Stomach (tissue), 9 donors: ENCODE results near the gene CBX4. TPM values are rescaled to one million over a fixed set of nuclear protein-coding genes. Genes with fewer than 3 reads are reported as not detected.

Source experiments
- DNase-seq, 2 donors: peaks; one replicate each; pipeline versions ENCODE4 v3.0.0 to v3.0.0-alpha.2; 2013 to 2019
- H3K27ac ChIP-seq, 5 donors: fragments of 200-600 bp in 4 of 5; sonication (generic) in 4 of 5; one replicate each; pipeline ENCODE4 v1.5.1; 2013 to 2019; ENCODE audit warnings: mild to moderate bottlenecking in 1 of 5, moderate library complexity in 1 of 5
- H3K27me3 ChIP-seq, 3 donors: fragments of 200-600 bp; sonication (generic); one replicate each; pipeline ENCODE4 v1.5.1; 2017 to 2019; ENCODE audit warnings: mixed run types in 1 of 3
- H3K36me3 ChIP-seq, 4 donors: fragments of 200-600 bp; sonication (generic); 1 replicate in 3 of 4; 2 replicates in 1 of 4; pipeline ENCODE4 v1.5.1; 2016 to 2019
- H3K4me1 ChIP-seq, 4 donors: fragments of 200-600 bp; sonication (generic); one replicate each; pipeline ENCODE4 v1.5.1; 2016 to 2019
- H3K4me3 ChIP-seq, 4 donors: fragments of 200-600 bp; sonication (generic) in 3 of 4; one replicate each; pipeline ENCODE4 v1.5.1; 2016 to 2019; ENCODE audit warnings: mild to moderate bottlenecking in 1 of 4
- H3K9me3 ChIP-seq, 4 donors: fragments of 200-600 bp; sonication (generic); one replicate each; pipeline ENCODE4 v1.5.1; 2016 to 2019
- CTCF ChIP-seq, 7 experiments: fragments of 450-650 bp in 4 of 7; fragments of 200-600 bp in 3 of 7; sonication (generic) in 3 of 7; IDR thresholded peaks; one replicate each; pipeline ENCODE4 v1.5.1; 2016 to 2019; ENCODE audit warnings: antibody characterized with exemption in 7 of 7, control low read depth in 2 of 7, mild to moderate bottlenecking in 1 of 7
- EP300 ChIP-seq: sonication (generic); formaldehyde crosslinking; IDR thresholded peaks from one replicate; pipeline ENCODE4 v1.6.1; 2017; ENCODE audit warnings: antibody characterized with exemption
- POLR2A ChIP-seq, 4 donors: fragments of 450-650 bp; IDR thresholded peaks; one replicate each; pipeline ENCODE4 v1.6.1; 2016; ENCODE audit warnings: antibody characterized with exemption in 4 of 4, control low read depth in 2 of 4, mild to moderate bottlenecking in 1 of 4, moderate library complexity in 1 of 4
- POLR2AphosphoS5 ChIP-seq, 3 donors: sonication (generic); formaldehyde crosslinking; IDR thresholded peaks; one replicate each; pipeline ENCODE4 v1.6.1; 2016; ENCODE audit warnings: antibody characterized with exemption in 3 of 3
- WGBS, 5 donors: extraction: QIAGEN DNeasy Blood & Tissue Kit in 3 of 5; methylation state at CpG; one replicate each; pipeline versions ENCODE4 v1.1.5 to v1.1.7; 2013 to 2018; 5-methylcytosine and 5-hydroxymethylcytosine counted together
- intact Hi-C: fragments of 100-400 bp; cut with DNase I; formaldehyde crosslinking; loops from one replicate; pipeline ENCODE4 v1.15.1; 2023; ENCODE audit warnings: low total_unique reads
- polyA plus RNA-seq, 3 donors: library from polyadenylated mRNA; stranded (reverse); fragments of 200-250 nt; gene quantifications; one replicate each; pipeline ENCODE4 v1.2.3, GENCODE V29; 2013
- total RNA-seq, 5 donors: library from RNA; depleted of rRNA; stranded (reverse); fragments of >200 nt; gene quantifications; one replicate each; pipeline versions ENCODE4 v1.1.0 to v1.2.3, GENCODE V29; 2014 to 2016
- donor health status: healthy with polysubstance abuse.
- donor health status: Bipolar disorder and iron deficiency.
- donor health status: healthy.

Gene CBX4
- total and polyA plus RNA-seq, 8 donors = 1.8 to 10.6 (median 8.3) TPM

- DNase-seq = peak in 1 of 2 donors; percentile 82
- Histone ChIP-seq H3K4me1 (peaks cover 34 to 83% (median 78%) of the 10 kb centered on the region in 4 donors), H3K36me3 (no peaks in the 10 kb centered on the region), H3K27ac (no peak overlapping the region), H3K9me3 (no peaks in the 10 kb centered on the region), H3K27me3 (peaks cover 74 to 83% (median 82%) of the 10 kb centered on the region in 3 donors), H3K4me3 (peak overlapping the region in 3 of 4 donors; percentile 14 to 42 (median 20))
- TF ChIP-seq EP300 = no peak
- no peak for TF ChIP-seq CTCF (IDR thresholded peaks at IDR 0.05)
- TF ChIP-seq POLR2AphosphoS5 (IDR thresholded peaks at IDR 0.05) = no peak
- no peak for TF ChIP-seq POLR2A (IDR thresholded peaks at IDR 0.05)
- 0 to 3% (median 2%) methylated on average over 36 to 44 of the region's 44 CpGs for WGBS, 5 donors
- intact Hi-C loops = loop anchor here (10.0 kb wide), 2 partner anchors 114 to 194 kb away; no protein-coding TSS in a partner anchor
Observed at GRCh38 chr17:79800325-79801155, 38.7 kb downstream of the CBX4 start.

GRCh38 chr17:79799538-79800324, 39.5 kb downstream of the CBX4 start:
- H3K36me3 ChIP-seq = peaks cover 0 to 7% (median 3%) of the 10 kb centered on the region in 4 donors
- intact Hi-C loops = loop anchor here (5.0 to 10.0 kb wide), 3 partner anchors 38 to 195 kb away; partner anchors contain the start of gene CBX4
- H3K9me3 ChIP-seq = no peaks in the 10 kb centered on the region
- peaks cover 68 to 81% (median 74%) of the 10 kb centered on the region in 3 donors for H3K27me3 ChIP-seq
- H3K27ac ChIP-seq = no peak overlapping the region
- no peak for TF ChIP-seq CTCF (IDR thresholded peaks at IDR 0.05)
- no peak for TF ChIP-seq POLR2AphosphoS5 (IDR thresholded peaks at IDR 0.05)
- TF ChIP-seq POLR2A (IDR thresholded peaks at IDR 0.05) = no peak
- no peak for TF ChIP-seq EP300
- peaks cover 34 to 82% (median 77%) of the 10 kb centered on the region in 4 donors for H3K4me1 ChIP-seq
- WGBS, 5 donors = 5 to 8% (median 7%) methylated on average over 31 of the region's 31 CpGs
- no peak for DNase-seq
- no peak overlapping the region for H3K4me3 ChIP-seq

GRCh38 chr17:79799174-79799537, 40.1 kb downstream of the CBX4 start:
- intact Hi-C loops = loop anchor here (5.0 kb wide), 1 partner anchor 38 kb away; the partner anchor contains the start of gene CBX4
- H3K4me1 ChIP-seq = peaks cover 34 to 76% (median 73%) of the 10 kb centered on the region in 4 donors
- DNase-seq = no peak
- H3K27me3 ChIP-seq = peaks cover 63 to 81% (median 68%) of the 10 kb centered on the region in 3 donors
- peak overlapping the region in 1 of 4 donors; percentile 68 for H3K4me3 ChIP-seq
- no peak overlapping the region for H3K27ac ChIP-seq
- WGBS, 5 donors = 5 to 9% (median 6%) methylated on average over 20 to 23 of the region's 23 CpGs
- H3K9me3 ChIP-seq = no peaks in the 10 kb centered on the region
- TF ChIP-seq CTCF (IDR thresholded peaks at IDR 0.05) = no peak
- no peak for TF ChIP-seq POLR2AphosphoS5 (IDR thresholded peaks at IDR 0.05)
- no peak for TF ChIP-seq EP300
- TF ChIP-seq POLR2A (IDR thresholded peaks at IDR 0.05) = no peak
- H3K36me3 ChIP-seq = peaks cover 0 to 9% (median 6%) of the 10 kb centered on the region in 4 donors
